ENCODE data around the gene CBX8. TPM values are rescaled to one million over a fixed set of nuclear protein-coding genes. Genes with fewer than 3 reads are reported as not detected.

The CBX8 gene
- total and polyA plus RNA-seq, 2 of the 13 experiments (the other 11 are each of a cell fraction or from before 2014, with no cell fraction given) = 0.34 to 12.6 TPM

DNA sequence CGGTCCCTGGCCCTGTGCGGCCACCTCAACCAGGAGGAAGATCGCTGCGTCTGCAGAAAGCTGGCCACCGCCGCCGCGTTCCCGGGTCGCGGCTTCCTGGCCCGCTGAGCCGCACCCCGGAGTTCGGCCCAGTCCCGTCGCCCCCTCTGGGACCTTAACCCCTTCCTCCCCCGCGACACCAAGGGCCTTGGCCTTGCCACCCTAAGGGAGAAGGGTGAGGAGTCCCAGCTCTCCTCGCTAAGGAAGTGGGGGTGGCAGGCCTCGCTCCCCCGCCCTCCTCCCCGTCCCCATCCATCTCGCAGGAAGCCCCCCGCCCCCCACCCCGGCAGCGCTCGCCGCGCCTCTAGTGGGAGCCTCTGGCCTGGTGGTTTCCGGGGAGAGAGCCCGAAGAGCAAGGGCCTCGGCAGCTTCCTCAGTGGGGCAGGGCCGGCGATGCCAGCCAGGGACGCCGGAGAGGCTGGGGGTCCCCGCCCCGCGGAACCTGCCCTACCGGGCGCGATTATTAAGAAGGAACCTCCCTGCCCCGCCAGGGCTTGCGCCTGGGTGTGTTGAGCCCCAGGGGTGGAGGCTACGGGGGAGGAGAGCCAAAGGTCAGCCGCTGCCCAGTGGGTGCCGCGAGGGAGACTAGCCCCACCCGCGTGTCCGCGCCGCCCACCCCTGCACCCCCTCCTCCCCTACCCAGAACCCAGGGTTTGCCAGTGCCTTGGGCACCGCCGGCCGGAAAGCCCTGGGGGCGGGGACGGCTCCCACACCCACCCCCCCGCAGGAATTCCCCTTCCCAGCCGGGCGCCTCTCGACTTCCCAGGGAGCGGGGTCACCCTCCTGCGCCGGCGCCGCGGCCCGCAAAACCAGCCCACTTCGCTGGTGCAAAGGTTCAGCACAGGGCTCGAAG, 35.6 kb upstream of the CBX8 start (continued):
- TF ChIP-seq ZNF407 (CRISPR knock-in tag; IDR thresholded peaks at IDR 0.05; ENCODE audit: not compliant biosample characterization) = peak; percentile 49
- 0 out of 2 replicates have a peak, but pooled peaks have one; percentile 42 for TF ChIP-seq CCDC6 (CRISPR knock-in tag; IDR thresholded peaks at IDR 0.05)
- TF ChIP-seq, protein P1, sequence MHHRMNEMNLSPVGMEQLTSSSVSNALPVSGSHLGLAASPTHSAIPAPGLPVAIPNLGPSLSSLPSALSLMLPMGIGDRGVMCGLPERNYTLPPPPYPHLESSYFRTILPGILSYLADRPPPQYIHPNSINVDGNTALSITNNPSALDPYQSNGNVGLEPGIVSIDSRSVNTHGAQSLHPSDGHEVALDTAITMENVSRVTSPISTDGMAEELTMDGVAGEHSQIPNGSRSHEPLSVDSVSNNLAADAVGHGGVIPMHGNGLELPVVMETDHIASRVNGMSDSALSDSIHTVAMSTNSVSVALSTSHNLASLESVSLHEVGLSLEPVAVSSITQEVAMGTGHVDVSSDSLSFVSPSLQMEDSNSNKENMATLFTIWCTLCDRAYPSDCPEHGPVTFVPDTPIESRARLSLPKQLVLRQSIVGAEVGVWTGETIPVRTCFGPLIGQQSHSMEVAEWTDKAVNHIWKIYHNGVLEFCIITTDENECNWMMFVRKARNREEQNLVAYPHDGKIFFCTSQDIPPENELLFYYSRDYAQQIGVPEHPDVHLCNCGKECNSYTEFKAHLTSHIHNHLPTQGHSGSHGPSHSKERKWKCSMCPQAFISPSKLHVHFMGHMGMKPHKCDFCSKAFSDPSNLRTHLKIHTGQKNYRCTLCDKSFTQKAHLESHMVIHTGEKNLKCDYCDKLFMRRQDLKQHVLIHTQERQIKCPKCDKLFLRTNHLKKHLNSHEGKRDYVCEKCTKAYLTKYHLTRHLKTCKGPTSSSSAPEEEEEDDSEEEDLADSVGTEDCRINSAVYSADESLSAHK (CRISPR knock-in tag; IDR thresholded peaks at IDR 0.05; ENCODE audit: borderline replicate concordance) = no peak
- peak; percentile 74 for TF ChIP-seq HNF4A (CRISPR knock-in tag; IDR thresholded peaks at IDR 0.05)
- TF ChIP-seq ZBTB43 (CRISPR knock-in tag; conservative IDR thresholded peaks at IDR 0.05) = 0 out of 2 replicates have a peak, but pooled peaks have one; percentile 61
- TF ChIP-seq, protein P2, sequence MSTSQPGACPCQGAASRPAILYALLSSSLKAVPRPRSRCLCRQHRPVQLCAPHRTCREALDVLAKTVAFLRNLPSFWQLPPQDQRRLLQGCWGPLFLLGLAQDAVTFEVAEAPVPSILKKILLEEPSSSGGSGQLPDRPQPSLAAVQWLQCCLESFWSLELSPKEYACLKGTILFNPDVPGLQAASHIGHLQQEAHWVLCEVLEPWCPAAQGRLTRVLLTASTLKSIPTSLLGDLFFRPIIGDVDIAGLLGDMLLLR (CRISPR knock-in tag; IDR thresholded peaks at IDR 0.05) = no peak; the same call in 1 of the 2 replicates
- TF ChIP-seq, protein P3, sequence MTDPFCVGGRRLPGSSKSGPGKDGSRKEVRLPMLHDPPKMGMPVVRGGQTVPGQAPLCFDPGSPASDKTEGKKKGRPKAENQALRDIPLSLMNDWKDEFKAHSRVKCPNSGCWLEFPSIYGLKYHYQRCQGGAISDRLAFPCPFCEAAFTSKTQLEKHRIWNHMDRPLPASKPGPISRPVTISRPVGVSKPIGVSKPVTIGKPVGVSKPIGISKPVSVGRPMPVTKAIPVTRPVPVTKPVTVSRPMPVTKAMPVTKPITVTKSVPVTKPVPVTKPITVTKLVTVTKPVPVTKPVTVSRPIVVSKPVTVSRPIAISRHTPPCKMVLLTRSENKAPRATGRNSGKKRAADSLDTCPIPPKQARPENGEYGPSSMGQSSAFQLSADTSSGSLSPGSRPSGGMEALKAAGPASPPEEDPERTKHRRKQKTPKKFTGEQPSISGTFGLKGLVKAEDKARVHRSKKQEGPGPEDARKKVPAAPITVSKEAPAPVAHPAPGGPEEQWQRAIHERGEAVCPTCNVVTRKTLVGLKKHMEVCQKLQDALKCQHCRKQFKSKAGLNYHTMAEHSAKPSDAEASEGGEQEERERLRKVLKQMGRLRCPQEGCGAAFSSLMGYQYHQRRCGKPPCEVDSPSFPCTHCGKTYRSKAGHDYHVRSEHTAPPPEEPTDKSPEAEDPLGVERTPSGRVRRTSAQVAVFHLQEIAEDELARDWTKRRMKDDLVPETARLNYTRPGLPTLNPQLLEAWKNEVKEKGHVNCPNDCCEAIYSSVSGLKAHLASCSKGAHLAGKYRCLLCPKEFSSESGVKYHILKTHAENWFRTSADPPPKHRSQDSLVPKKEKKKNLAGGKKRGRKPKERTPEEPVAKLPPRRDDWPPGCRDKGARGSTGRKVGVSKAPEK (CRISPR knock-in tag; IDR thresholded peaks at IDR 0.05; ENCODE audit: borderline replicate concordance) = 0 out of 2 replicates have a peak, but pooled peaks have one; percentile 48
- peak; percentile 64; the same call in 1 of the 2 replicates for TF ChIP-seq ATF7-NPFF (CRISPR knock-in tag; IDR thresholded peaks at IDR 0.05; ENCODE audit: low read depth)
- peak; percentile 76 for TF ChIP-seq HIVEP1 (CRISPR knock-in tag; IDR thresholded peaks at IDR 0.05)
- TF ChIP-seq CREB1 (IDR thresholded peaks at IDR 0.05) = no peak
- TF ChIP-seq CREB1 (CRISPR knock-in tag; IDR thresholded peaks at IDR 0.05) = no peak

Measured in HepG2 (cell line).